Measurements from ENCODE around the gene JMJD1C.

GRCh38 chr10:63171926-63172325, 293.9 kb downstream of the JMJD1C start:
- TF ChIP-seq CTCF (IDR thresholded peaks at IDR 0.05) (no peak), EP300 (IDR thresholded peaks at IDR 0.05) (no peak), POLR2A (IDR thresholded peaks at IDR 0.05) (no peak)

All from ovary (tissue), 3 donors.